Caco-2 (cell line): ENCODE measurements around the gene SYT8. TPM values are rescaled to one million over a fixed set of nuclear protein-coding genes. Genes with fewer than 3 reads are reported as not detected.

Source experiments
- BruUV-seq: library from RNA; stranded (reverse); fragments of 400-500 nt; replicated peaks from 2 replicates; lab custom pipeline; 2021; lab: Mats Ljungman, UMichigan
- CTCF ChIA-PET: fragments of 300-600 bp; sonication (Branson Sonifier 250); formaldehyde crosslinking; loops from one replicate; lab custom pipeline; 2022; ENCODE audit warnings: antibody characterized with exemption; lab: Charles Lee
- POLR2A ChIA-PET: fragments of 300-600 bp; sonication (Branson Sonifier 250); formaldehyde crosslinking; loops from one replicate; lab custom pipeline; 2022; ENCODE audit warnings: antibody characterized with exemption; lab: Charles Lee
- DNase-seq, 2 experiments: peaks; one replicate each; pipeline versions ENCODE4 v3.0.0 to v3.0.0-alpha.2; 2020 to 2022
- H3K27me3 ChIP-seq: replicated peaks from 2 replicates; pipeline ENCODE4 v1.6.0; 2011; ENCODE audit warnings: low read length; ENCODE audit not compliant: control insufficient read depth, insufficient read depth
- H3K36me3 ChIP-seq: 2 replicates; pipeline ENCODE4 v1.5.1; 2011; ENCODE audit warnings: low read length; ENCODE audit not compliant: control insufficient read depth, insufficient read depth
- H3K4me1 ChIP-seq: fragments of 250-450 bp; sonication (Bioruptor Pico); 2 replicates; pipeline ENCODE4 v1.5.1; 2020; ENCODE audit warnings: mild to moderate bottlenecking
- H3K4me3 ChIP-seq: 2 replicates; pipeline ENCODE4 v1.5.1; 2011; ENCODE audit warnings: low read depth, mild to moderate bottlenecking, control low read depth, low read length
- H3K9me3 ChIP-seq: fragments of 250-450 bp; sonication (Bioruptor Pico); 2 replicates; pipeline ENCODE4 v1.5.1; 2020; ENCODE audit warnings: mild to moderate bottlenecking, moderate library complexity
- H3K27ac Mint-ChIP-seq: one replicate; pipeline ENCODE4 v1.8.0; 2022; ENCODE audit warnings: mixed read lengths; ENCODE audit not compliant: unreplicated experiment
- H3K27me3 Mint-ChIP-seq: one replicate; pipeline ENCODE4 v1.8.0; 2022; ENCODE audit warnings: mixed read lengths; ENCODE audit not compliant: insufficient read depth, unreplicated experiment
- H3K36me3 Mint-ChIP-seq: one replicate; pipeline ENCODE4 v1.8.0; 2022; ENCODE audit warnings: mild to moderate bottlenecking, mixed read lengths; ENCODE audit not compliant: insufficient read depth, unreplicated experiment
- H3K4me1 Mint-ChIP-seq: one replicate; pipeline ENCODE4 v1.8.0; 2022; ENCODE audit warnings: low read depth, mixed read lengths; ENCODE audit not compliant: unreplicated experiment
- H3K4me3 Mint-ChIP-seq: one replicate; pipeline ENCODE4 v1.8.0; 2022; ENCODE audit warnings: mild to moderate bottlenecking, moderate library complexity, mixed read lengths; ENCODE audit not compliant: unreplicated experiment
- H3K9me3 Mint-ChIP-seq: one replicate; pipeline ENCODE4 v1.8.0; 2022; ENCODE audit warnings: mixed read lengths; ENCODE audit not compliant: unreplicated experiment
- CTCF ChIP-seq, 2 experiments: fragments of 200-600 bp in 1 of 2; IDR thresholded peaks; 1 replicate in 1 of 2; 2 replicates in 1 of 2; pipeline versions ENCODE4 v1.5.1 to v1.8.0; 2011 to 2022; ENCODE audit warnings: antibody characterized with exemption in 1 of 2, control low read depth in 1 of 2, inconsistent platforms in 1 of 2, low read depth in 1 of 2, low read length in 1 of 2, mild to moderate bottlenecking in 1 of 2, moderate library complexity in 1 of 2; ENCODE audit not compliant: insufficient read depth in 1 of 2, severe bottlenecking in 1 of 2, unreplicated experiment in 1 of 2
- intact Hi-C: fragments of 100-400 bp; cut with micrococcal nuclease; formaldehyde crosslinking; loops from one replicate; pipeline ENCODE4 v1.10.0; 2022; ENCODE audit not compliant: unreplicated experiment
- total RNA-seq: library from RNA; stranded (reverse); gene quantifications from 2 replicates; pipeline ENCODE4 v1.2.3, GENCODE V29; 2022

SYT8 gene
- total RNA-seq, 1 experiment from 2014 or later: 14.9 TPM

- Histone ChIP-seq H3K9me3 (no peaks in the 10 kb centered on the region), H3K4me3 (no peak overlapping the region), H3K27me3 (no peaks in the 10 kb centered on the region), H3K36me3 (no peaks in the 10 kb centered on the region), H3K4me1 (no peaks in the 10 kb centered on the region)
- no peak overlapping the region for H3K4me3 Mint-ChIP-seq
- no peaks in the 10 kb centered on the region for H3K9me3 Mint-ChIP-seq
- DNase-seq: no peak
- H3K36me3 Mint-ChIP-seq: no peaks in the 10 kb centered on the region
- CTCF ChIA-PET: no interaction called here
- no peaks in the 10 kb centered on the region for H3K4me1 Mint-ChIP-seq
- no peak for TF ChIP-seq CTCF (IDR thresholded peaks at IDR 0.05; ENCODE audit: insufficient read depth in 1 of 2, low read depth in 1 of 2, low read length in 1 of 2, severe bottlenecking in 1 of 2, unreplicated experiment in 1 of 2)
- H3K27me3 Mint-ChIP-seq: no peaks in the 10 kb centered on the region
- no peak overlapping the region for H3K27ac Mint-ChIP-seq
- no TSS peak for BruUV-seq
- POLR2A ChIA-PET: no interaction called here
- intact Hi-C loops: no loop called here
Measured at GRCh38 chr11:1856306-1857005, 21.7 kb downstream of the SYT8 start.

GRCh38 chr11:1857064-1857463 is 22.3 kb downstream of the SYT8 start:
- no peak overlapping the region for H3K27ac Mint-ChIP-seq
- H3K4me1 Mint-ChIP-seq: no peaks in the 10 kb centered on the region
- no peak overlapping the region for H3K4me3 ChIP-seq
- no peak overlapping the region for H3K4me3 Mint-ChIP-seq
- intact Hi-C loops: no loop called here
- no peak for TF ChIP-seq CTCF (IDR thresholded peaks at IDR 0.05; ENCODE audit: insufficient read depth in 1 of 2, low read depth in 1 of 2, low read length in 1 of 2, severe bottlenecking in 1 of 2, unreplicated experiment in 1 of 2)
- no peaks in the 10 kb centered on the region for H3K27me3 ChIP-seq
- DNase-seq: no peak
- no peaks in the 10 kb centered on the region for H3K27me3 Mint-ChIP-seq
- no peaks in the 10 kb centered on the region for H3K9me3 ChIP-seq
- ChIA-PET POLR2A (no interaction called here), CTCF (interaction anchor here (1.0 kb wide), 1 partner anchor 294 kb away, joined by 5 read pairs; no protein-coding TSS in a partner anchor)
- H3K9me3 Mint-ChIP-seq: no peaks in the 10 kb centered on the region
- H3K36me3 ChIP-seq: no peaks in the 10 kb centered on the region
- BruUV-seq: no TSS peak
- H3K36me3 Mint-ChIP-seq: no peaks in the 10 kb centered on the region
- H3K4me1 ChIP-seq: no peaks in the 10 kb centered on the region

GRCh38 chr11:1858154-1858553 is 23.4 kb downstream of the SYT8 start:
- Mint-ChIP-seq H3K9me3 (no peaks in the 10 kb centered on the region), H3K27ac (no peak overlapping the region), H3K36me3 (no peaks in the 10 kb centered on the region), H3K4me1 (no peaks in the 10 kb centered on the region), H3K27me3 (no peaks in the 10 kb centered on the region), H3K4me3 (no peak overlapping the region)
- POLR2A ChIA-PET: interaction anchor here (0.5 kb wide), 1 partner anchor 178 kb away, joined by 3 read pairs; no protein-coding TSS in a partner anchor
- intact Hi-C loops: no loop called here
- H3K36me3 ChIP-seq: no peaks in the 10 kb centered on the region
- no peaks in the 10 kb centered on the region for H3K9me3 ChIP-seq
- CTCF ChIA-PET: interaction anchor here (0.7 to 1.0 kb wide), 2 partner anchors 24 to 293 kb away, joined by 3 to 5 read pairs; no protein-coding TSS in a partner anchor
- no TSS peak for BruUV-seq
- no peaks in the 10 kb centered on the region for H3K27me3 ChIP-seq
- no peak for TF ChIP-seq CTCF (IDR thresholded peaks at IDR 0.05; ENCODE audit: insufficient read depth in 1 of 2, low read depth in 1 of 2, low read length in 1 of 2, severe bottlenecking in 1 of 2, unreplicated experiment in 1 of 2)
- H3K4me1 ChIP-seq: peaks cover 1% of the 10 kb centered on the region; the same call in 1 of the 2 replicates
- H3K4me3 ChIP-seq: no peak overlapping the region
- DNase-seq: no peak
